GM12801 (cell line): Measurements from ENCODE around the gene RNLS.

Experiments
- CTCF ChIP-seq: IDR thresholded peaks from one replicate; pipeline ENCODE4 v1.5.1; 2011; ENCODE audit warnings: control low read depth; ENCODE audit not compliant: insufficient read length; ENCODE audit errors: extremely low read depth

Gene RNLS

GRCh38 chr10:88415533-88416130, 167.5 kb downstream of the RNLS start:
- TF ChIP-seq CTCF, result no peak

- no peak for TF ChIP-seq CTCF
Observed at GRCh38 chr10:88413412-88413811, 169.7 kb downstream of the RNLS start.

- no peak for TF ChIP-seq CTCF
Observed at GRCh38 chr10:88411772-88412349, 171.3 kb downstream of the RNLS start.

GRCh38 chr10:88409824-88410223, 173.3 kb downstream of the RNLS start:
- no peak for TF ChIP-seq CTCF

- no peak for TF ChIP-seq CTCF
Observed at GRCh38 chr10:88409236-88409635, 173.9 kb downstream of the RNLS start.

GRCh38 chr10:88408096-88408495, 175.0 kb downstream of the RNLS start:
- no peak for TF ChIP-seq CTCF

- TF ChIP-seq CTCF, result no peak
Observed at GRCh38 chr10:88404133-88404532, 179.0 kb downstream of the RNLS start.
